NCI-H1048 (cell line): ENCODE measurements around the gene GPATCH3.
A peak's percentile ranks its signal among the peaks of the same experiment; 100 is the strongest.
"Not testable (repeated sequence)": the region's sequence is repeated elsewhere in the genome, so short reads cannot be mapped to it uniquely, and the experiment has no call there.

ENCODE experiments used
- DNase-seq: peaks from one replicate; lab custom pipeline; 2025; lab: John Stamatoyannopoulos, UW

Gene GPATCH3

DNA sequence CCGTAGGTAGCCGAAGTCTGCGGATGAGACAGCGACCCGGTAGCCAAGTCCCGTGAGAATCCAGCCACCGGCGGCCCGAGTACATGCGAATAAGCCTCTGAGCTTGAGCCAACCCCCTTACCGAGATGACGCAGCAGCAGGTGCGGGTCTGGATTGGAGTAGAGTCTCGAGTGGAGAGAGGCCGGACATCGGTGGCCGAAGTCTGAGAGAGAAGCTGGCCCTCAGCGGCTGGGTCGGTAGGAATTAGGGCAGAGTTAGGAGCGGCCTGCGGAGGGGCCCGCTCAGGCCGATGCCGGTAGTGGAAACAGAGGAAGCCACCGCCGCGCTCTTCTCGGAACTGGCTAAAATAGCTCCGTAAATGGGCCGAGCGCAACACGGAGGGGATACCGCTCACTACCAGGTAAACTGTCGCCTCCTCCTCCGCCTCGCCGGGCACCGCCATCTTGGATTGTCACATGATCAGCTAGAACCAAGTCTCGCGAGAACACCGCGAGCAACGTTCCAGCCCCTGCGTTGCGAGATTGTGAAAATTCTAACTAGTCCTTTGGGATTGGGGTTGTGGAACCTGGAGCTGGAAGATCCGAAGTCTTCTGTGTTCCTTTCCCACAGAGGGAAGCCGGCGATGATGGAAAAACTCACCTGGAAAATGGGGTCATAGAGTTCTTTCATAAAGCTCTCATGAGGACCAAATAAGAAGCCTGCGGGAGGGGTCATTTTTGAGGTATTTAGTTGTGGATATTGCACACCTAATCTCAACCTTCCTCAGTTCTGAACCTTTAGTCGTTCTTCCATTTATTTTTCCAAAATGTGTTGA lies at the start of gene GPATCH3:
Gene GPATCH3 (minus strand): TSS at position 467 of the 814 bp plus-strand sequence. CDS start 25 bp downstream, at position 442.
- peak; percentile 80 for DNase-seq

DNA sequence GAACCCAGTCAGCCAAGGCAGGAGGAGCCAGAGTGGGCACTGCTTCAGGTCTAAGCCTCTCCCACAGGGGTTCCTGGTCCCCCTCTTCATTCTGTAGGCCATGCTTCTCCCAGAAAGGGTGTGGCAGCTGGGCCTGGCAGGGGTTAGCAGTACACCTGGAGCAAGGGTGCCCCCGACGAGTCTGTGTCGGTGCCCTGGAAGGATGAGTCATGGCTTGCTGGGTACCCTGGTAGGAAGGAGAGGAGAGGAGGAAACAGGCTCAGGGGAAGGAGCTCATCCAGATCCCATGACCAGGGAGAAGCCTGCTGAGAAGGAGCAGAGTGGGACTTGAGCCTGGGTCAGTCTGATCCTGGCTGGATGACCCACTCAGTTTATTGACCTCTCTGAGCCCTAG lies 49.7 kb upstream of the GPATCH3 start:
- no peak for DNase-seq

GRCh38 chr1:26949266-26949925 lies 49.1 kb upstream of the GPATCH3 start:
- no peak for DNase-seq

DNA sequence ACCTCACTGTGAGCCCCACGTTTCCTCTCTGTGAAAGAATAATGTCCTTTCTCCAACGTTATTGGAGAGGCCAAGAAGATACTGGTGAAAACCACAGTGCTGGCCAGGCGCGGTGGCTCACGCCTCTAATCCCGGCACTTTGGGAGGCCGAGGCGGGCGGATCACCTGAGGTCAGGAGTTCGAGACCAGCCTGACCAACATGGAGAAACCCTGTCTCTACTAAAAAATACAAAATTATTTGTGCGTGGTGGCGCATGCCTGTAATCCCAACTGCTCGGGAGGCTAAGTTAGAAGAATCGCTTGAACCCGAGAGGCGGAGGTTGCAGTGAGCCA lies 48.4 kb upstream of the GPATCH3 start:
- not testable (repeated sequence) for DNase-seq

DNA sequence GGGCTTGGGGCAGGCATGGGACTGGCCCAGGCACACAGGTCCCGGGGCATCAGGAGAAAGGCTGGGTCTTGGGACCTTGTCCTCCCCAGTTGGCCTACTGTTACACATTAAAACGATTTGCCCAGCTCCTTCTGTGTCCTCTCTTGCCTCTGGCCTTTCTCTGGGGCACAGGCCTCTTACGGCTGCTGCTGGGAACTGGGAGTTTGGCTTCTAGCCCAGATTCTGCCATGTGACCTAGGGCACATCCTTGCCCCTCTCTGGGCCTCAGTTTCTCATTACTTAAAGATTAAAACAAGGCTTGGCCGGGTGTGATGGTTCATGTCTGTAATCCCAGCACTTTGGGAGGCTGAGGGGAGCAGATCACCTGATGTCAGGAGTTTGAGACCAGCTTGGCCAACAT lies 46.0 kb upstream of the GPATCH3 start:
- no peak for DNase-seq

DNA sequence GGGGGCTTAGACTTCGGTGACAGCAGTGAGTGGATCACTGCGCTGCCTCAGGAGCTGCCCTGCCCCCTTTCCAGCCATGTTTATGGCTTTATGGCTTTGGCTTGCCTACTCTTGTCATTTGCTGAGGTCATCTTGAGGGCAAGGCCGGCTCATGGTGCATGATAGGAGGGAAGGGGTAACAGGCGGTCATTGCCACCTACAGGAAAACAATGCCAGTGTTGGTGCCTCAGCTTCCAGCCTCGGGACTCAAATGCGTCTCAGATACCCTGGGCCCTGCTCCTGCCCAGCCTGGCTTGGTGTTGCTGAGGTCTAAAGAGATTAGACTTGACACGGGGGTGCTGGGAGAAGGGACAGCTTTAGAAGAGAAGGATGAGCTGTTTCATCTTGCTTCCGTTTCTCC lies 45.5 kb upstream of the GPATCH3 start:
- DNase-seq: no peak

GRCh38 chr1:26945138-26945537 lies 44.9 kb upstream of the GPATCH3 start:
- no peak for DNase-seq

- DNase-seq: no peak
Measured at GRCh38 chr1:26942656-26943055, 42.4 kb upstream of the GPATCH3 start.

GRCh38 chr1:26941311-26941710 lies 41.0 kb upstream of the GPATCH3 start:
- no peak for DNase-seq

- DNase-seq: no peak
Measured at GRCh38 chr1:26938659-26939025, 38.4 kb upstream of the GPATCH3 start.

GRCh38 chr1:26938004-26938658 lies 37.9 kb upstream of the GPATCH3 start:
- no peak for DNase-seq

DNA sequence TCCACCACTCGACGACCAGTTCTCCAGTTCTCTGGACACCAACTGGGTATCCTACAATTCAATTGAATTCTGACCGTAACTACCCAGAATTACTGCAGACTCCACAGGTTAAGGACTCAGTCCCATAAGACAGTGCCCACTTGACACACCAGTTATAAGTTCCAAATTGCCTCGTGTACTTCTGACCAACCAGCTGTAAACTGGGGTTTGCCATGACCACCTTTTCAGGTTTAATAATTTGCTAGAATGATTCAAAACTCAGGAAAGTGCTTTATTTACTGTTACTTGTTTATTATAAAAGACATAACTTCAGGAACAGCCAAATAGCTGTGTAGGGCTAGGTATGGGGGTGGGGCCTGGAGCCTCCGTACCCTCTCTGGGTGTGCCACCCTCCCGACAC lies 36.6 kb upstream of the GPATCH3 start:
- no peak for DNase-seq

- no peak for DNase-seq
Measured at GRCh38 chr1:26932531-26932930, 32.3 kb upstream of the GPATCH3 start.

DNA sequence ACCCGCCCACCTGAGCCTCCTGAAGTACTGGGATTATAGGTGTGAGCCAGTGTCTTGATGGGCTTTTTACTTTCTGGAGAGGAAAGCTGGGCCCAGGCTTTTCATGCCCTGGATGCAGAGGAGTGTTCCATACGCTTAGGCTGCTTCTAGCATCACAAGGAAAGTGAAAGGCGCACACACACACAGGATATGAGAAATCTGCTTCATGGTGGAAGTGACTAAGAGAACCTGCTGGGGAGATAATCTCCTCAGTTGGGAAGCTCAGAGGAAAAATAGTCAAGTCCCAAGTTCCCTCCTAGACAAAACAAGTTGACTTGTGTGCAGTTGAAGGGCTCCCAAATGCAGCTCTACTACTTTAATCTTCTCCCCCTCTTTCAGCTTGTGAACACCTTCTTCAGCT lies 23.4 kb upstream of the GPATCH3 start:
- no peak for DNase-seq

- no peak for DNase-seq
Measured at GRCh38 chr1:26922901-26923300, 22.6 kb upstream of the GPATCH3 start.

DNA sequence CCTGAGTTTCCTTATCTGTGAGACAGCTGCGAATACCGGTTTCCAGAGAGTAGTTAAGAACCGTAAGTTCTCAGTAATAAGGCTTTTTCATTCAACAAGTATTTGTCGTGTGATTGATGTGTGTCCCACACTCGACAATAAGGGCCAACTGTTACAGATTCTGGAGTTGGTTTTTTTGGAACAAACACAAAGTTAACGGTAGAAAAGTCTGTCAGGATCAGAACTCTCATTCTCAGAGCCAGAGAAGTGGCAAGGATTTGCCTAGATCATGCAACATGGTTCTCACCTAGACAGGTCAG lies 22.1 kb upstream of the GPATCH3 start:
- DNase-seq: no peak

- DNase-seq: peak; percentile 96
Measured at GRCh38 chr1:26921540-26922430, 21.5 kb upstream of the GPATCH3 start, which contains the start of gene NUDC. Gene NUDC (plus strand): TSS chr1:26921743. CDS start chr1:26921849, 106 bp downstream.

DNA sequence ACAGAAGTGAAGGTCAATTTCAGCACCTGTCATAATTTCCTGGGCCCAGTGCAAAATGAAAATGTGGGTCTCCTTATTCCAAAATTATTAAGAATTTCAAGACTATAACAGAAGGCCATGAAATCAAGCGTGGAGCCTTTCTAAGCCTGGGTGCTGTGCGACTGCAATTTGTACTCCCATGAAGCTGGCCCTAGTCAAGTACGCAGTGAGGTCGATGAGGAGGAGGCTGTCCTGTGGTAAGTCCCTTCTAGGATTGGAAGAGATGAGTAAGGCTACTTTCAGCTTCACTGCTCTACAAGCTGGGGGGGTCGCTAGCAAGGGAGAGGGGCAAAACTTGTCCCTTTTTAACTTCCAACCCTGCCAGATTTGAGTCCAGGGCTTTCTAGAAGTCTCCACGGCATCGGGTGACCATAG lies 20.9 kb upstream of the GPATCH3 start:
- DNase-seq: no peak

- no peak for DNase-seq
Measured at GRCh38 chr1:26915204-26915842, 15.1 kb upstream of the GPATCH3 start.

DNA sequence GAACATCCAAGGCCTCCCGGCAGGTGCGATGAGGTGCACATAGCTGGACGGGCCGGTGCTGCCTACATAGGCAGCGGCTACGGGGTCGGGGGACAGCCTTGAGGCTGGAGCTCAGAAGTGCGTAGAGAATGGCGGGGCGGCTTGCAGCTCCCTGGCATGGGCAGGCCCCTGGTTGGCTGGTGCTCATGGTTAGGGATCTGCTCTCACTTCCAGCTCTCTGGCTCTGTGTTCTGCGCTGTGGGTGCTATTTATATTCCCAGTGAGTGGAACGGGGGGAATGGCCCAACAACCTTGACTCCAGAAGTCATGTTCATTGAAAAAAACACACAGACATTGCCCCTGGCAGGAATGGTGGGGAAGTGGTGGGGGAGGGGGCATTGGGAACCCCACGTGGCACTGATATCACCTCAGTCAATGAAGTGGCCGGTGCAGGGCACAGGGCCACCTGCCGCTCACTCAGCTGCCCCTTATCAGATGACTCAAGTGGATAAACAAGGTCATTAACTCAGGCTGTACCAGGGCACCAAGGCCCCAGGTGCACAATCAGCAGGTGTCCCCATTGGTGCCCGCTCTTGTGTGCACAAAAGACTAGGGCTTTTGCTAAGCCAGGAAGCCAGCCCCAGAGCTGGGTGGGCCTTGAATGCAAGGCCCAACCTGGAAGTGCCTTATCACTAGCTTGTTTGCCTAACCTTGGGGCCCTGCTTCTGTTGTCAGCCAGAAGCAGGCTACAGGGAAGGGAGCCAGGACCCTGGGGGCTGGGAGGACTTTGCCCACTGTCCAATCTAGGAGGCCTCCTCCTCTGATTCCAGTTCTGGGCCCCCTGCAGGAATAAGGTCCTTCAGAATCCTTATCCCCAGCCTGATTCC lies 13.7 kb upstream of the GPATCH3 start, which contains the start of gene NR0B2:
Gene NR0B2 (minus strand): TSS at position 222 of the 866 bp plus-strand sequence. CDS start 35 bp downstream, at position 187.
- no peak for DNase-seq

- DNase-seq: no peak
Measured at GRCh38 chr1:26913389-26913753, 13.1 kb upstream of the GPATCH3 start.
